Lower leg skin (tissue), 4 donors: Measurements from ENCODE around the gene CD38. TPM values are rescaled to one million over a fixed set of nuclear protein-coding genes. Genes with fewer than 3 reads are reported as not detected.

ENCODE experiments used
- DNase-seq, 2 donors: peaks; one replicate each; pipeline ENCODE4 v3.0.0-alpha.2; 2019; ENCODE audit warnings: low spot score in 2 of 2
- H3K4me3 ChIP-seq: fragments of 200-600 bp; sonication (generic); 2 replicates; pipeline ENCODE4 v1.5.1; 2017; ENCODE audit warnings: mild to moderate bottlenecking, low read depth; ENCODE audit not compliant: poor library complexity, severe bottlenecking
- CTCF ChIP-seq, 3 donors: fragments of 450-650 bp; IDR thresholded peaks; one replicate each; pipeline ENCODE4 v1.5.1; 2016; ENCODE audit warnings: antibody characterized with exemption in 3 of 3, mild to moderate bottlenecking in 3 of 3, moderate library complexity in 2 of 3
- POLR2A ChIP-seq, 2 donors: fragments of 450-650 bp; IDR thresholded peaks; one replicate each; pipeline ENCODE4 v1.6.1; 2016 to 2017; ENCODE audit warnings: antibody characterized with exemption in 2 of 2, mild to moderate bottlenecking in 1 of 2, moderate library complexity in 1 of 2
- WGBS, 2 donors: methylation state at CpG; one replicate each; pipeline ENCODE4 v1.1.5; 2018; 5-methylcytosine and 5-hydroxymethylcytosine counted together
- intact Hi-C: fragments of 100-400 bp; cut with DNase I; formaldehyde crosslinking; loops from one replicate; pipeline ENCODE4 v1.15.0; 2023; ENCODE audit warnings: low total_unique reads
- total RNA-seq, 4 donors: library from RNA; depleted of rRNA; stranded (reverse); fragments of >200 nt; gene quantifications; one replicate each; pipeline ENCODE4 v1.1.0, GENCODE V29; 2016

CD38 gene
- total RNA-seq, 4 donors from 2014 or later: 0.08 to 1.1 (median 0.21) TPM

GRCh38 chr4:15805583-15806517, 27.7 kb downstream of the CD38 start:
- intact Hi-C loops: loop anchor here (5.0 kb wide), 1 partner anchor 151 kb away; no protein-coding TSS in a partner anchor
- H3K4me3 ChIP-seq: no peak overlapping the region
- TF ChIP-seq CTCF (IDR thresholded peaks at IDR 0.05): peak in 1 of 3 donors; percentile 49
- no peak for TF ChIP-seq POLR2A (IDR thresholded peaks at IDR 0.05)
- peak in 1 of 2 donors; percentile 48 for DNase-seq
- 43 to 45% methylated on average over 5 of the region's 5 CpGs for WGBS, 2 donors

DNA sequence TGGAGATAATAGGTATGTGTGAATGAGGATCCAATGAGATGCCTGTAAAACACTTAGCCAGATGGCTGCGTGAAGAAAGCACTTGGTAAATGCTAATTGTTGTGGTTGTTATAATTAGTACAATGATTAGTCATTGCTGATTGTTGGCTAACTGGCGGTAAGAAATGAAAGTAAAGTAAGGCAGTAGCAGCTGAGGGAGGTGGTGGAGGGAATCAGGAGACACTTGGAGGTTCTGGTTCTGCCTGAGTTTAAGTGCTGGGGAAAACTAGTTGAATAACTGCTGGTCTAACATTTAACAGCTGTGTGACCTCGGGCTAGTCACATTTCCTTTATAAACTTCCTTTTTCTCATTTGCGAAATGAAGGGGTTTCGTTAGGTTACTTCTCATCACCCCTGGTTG, 30.9 kb downstream of the CD38 start:
- no peak for TF ChIP-seq CTCF (IDR thresholded peaks at IDR 0.05)
- no peak for TF ChIP-seq POLR2A (IDR thresholded peaks at IDR 0.05)
- DNase-seq: no peak
- intact Hi-C loops: loop anchor here (5.0 kb wide), 1 partner anchor 148 kb away; no protein-coding TSS in a partner anchor
- 44% methylated on average over 5 of the region's 5 CpGs for WGBS, 2 donors
- no peak overlapping the region for H3K4me3 ChIP-seq

GRCh38 chr4:15809466-15809865, 31.3 kb downstream of the CD38 start:
- TF ChIP-seq CTCF (IDR thresholded peaks at IDR 0.05) (no peak), POLR2A (IDR thresholded peaks at IDR 0.05) (no peak)
- H3K4me3 ChIP-seq: no peak overlapping the region
- WGBS, 2 donors: 45 to 65% methylated on average over 5 of the region's 5 CpGs
- intact Hi-C loops: loop anchor here (5.0 kb wide), 1 partner anchor 148 kb away; no protein-coding TSS in a partner anchor
- no peak for DNase-seq

GRCh38 chr4:15811703-15812337, 33.7 kb downstream of the CD38 start:
- no peak for DNase-seq
- intact Hi-C loops: no loop called here
- TF ChIP-seq CTCF (IDR thresholded peaks at IDR 0.05): no peak
- TF ChIP-seq POLR2A (IDR thresholded peaks at IDR 0.05): no peak
- H3K4me3 ChIP-seq: no peak overlapping the region
- 40 to 56% methylated on average over 2 of the region's 2 CpGs for WGBS, 2 donors

- intact Hi-C loops: no loop called here
- 67 to 84% methylated on average over 3 of the region's 3 CpGs for WGBS, 2 donors
- H3K4me3 ChIP-seq: no peak overlapping the region
- no peak for DNase-seq
- no peak for TF ChIP-seq CTCF (IDR thresholded peaks at IDR 0.05)
- TF ChIP-seq POLR2A (IDR thresholded peaks at IDR 0.05): no peak
These were observed 54.7 kb downstream of the CD38 start for GRCh38 chr4:15832523-15833451.
